ENCODE results near the gene ARL16.

Gene ARL16

DNA sequence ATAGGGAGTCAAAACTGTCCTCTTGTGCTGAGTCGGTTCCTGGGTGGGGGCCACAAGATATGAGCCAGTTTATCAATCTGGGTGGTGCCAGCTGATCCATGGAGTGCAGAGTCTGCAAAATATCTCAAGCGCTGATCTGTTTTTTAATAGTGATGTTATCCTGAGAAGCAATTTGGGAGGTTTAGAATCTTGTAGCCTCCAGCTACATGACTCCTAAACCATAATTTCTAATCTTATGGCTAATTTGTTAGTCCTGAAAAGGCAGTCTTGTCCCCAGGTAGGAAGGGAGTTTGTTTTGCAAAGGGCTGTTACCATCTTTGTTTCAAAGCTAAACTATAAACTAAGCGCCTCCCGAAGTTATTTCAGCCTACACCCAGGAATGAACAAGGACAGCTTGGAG is 44.9 kb downstream of the ARL16 start:
- no peak for DNase-seq

DNA sequence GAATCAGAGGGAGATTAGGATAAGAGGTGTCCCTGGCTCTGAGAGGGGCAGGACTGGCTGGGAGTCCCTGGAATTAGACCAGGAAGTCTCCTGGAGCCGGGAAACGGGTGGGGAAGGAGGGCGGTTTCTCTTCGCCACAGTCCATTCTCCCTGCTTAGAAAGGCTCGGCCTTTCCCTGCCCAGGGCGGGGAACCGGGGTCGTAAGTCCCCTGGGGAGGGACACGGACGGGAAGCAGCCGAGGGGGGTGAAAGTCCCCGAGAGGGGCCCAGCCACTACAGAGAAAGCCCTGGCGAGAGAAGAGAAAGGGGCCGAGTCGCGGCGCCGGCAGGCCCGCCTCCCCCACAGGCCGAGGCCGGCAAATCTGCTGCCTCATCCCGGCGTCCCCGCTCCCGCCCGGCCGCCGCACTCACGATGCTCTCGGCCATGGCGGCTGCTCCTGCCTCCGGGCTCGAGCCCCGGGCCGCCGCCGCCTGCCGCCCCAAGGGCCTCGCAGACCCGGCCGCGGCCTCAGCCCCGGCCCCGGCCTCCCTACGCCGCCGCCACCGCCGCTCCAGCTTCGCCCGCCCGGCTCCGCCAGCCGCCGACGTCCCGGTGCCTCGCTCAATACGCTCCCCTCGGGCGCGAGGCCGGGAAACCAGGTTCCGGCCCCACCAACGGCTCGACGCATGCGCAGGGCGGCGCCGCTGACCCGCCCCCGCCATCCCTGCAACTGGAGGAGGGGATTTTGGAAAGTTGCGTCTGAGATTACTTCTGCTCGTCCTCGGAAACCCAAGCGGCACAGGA is 46.9 kb downstream of the ARL16 start, which contains the start of the genes NPLOC4 and TSPAN10:
NPLOC4 (minus strand) TSS at position 608 of the 784 bp plus-strand sequence; CDS start at position 426, 182 bp downstream.
TSPAN10 (plus strand) TSS at position 692 of the 784 bp plus-strand sequence. CDS start 5,217 bp downstream, outside the sequence.
- DNase-seq: peak; percentile 34 to 60

DNA sequence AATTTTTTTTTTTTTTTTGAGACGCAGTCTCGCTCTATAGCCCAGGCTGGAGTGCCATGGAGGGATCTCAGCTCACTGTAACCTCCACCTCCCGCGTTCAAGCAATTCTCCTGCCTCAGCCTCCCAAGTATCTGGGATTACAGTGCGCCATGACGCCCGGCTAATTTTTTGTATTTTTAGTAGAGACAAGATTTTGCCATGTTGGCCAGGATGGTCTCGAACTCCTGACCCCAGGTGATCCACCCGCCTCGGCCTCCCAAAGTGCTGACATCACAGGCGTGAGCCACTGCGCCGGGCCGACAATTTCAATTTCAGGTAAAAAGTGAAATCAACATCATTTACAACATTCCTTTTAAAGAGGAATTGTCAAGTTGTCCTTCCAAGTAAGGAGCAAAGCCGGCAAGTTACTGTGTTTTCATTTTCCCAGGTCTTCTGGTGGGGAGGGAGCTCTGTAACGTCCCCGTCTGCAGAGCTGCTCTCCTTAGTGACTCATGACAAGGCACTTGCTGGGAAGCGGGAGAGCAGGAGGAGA is 47.6 kb downstream of the ARL16 start:
- no peak for DNase-seq

DNA sequence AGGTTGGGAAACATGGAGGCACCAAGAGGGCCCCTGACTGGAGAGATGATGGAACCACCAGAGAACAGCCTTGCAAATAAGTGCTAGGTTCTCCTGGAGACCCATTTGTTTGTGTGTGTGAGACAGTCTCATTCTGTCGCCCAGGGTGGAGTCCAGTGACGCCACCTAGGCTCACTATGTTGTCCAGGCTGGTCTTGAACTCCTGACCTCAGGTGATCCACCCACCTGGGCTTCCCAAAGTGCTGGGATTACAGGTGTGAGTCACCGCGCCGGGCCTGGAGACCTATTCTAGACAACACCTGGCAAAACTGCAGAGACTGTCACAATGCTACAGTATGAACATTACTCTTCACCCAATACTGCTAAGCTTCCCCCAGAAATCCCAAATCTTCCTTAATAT is 48.2 kb downstream of the ARL16 start:
- no peak for DNase-seq

DNA sequence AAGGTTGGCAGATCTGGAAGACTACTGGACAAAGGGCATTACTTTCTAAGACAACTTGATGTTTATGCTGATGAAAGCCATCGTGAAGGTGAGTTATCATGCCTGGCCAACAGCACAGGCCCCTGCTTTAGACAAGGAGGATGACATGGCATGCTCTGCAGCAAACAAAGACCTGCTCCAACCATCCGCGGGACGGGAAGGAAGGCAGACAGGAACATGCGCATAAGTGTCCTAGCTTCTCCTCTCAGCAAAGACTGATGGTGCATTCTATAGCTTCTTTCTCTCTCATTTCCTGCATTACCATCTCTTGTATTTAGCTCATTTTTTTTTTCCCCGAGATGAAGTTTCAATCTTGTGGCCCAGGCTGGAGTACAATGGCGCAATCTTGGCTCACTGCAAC is 52.1 kb downstream of the ARL16 start:
- DNase-seq: no peak

Data from NCI-H187 (cell line).